ENCODE measurements around the gene CDK15. TPM values are rescaled to one million over a fixed set of nuclear protein-coding genes. Genes with fewer than 3 reads are reported as not detected.

Gene CDK15
- total and polyA plus RNA-seq, 2 experiments from 2014 or later = 0.27 TPM; not detected in 1

- no peak for ATAC-seq
- Histone ChIP-seq H3K79me2 (replicated peaks; ENCODE audit: insufficient read depth) (no peaks in the 10 kb centered on the region), H3K27me3 (ENCODE audit: insufficient read depth) (no peaks in the 10 kb centered on the region), H3F3A (replicated peaks; ENCODE audit: low read depth) (no peaks in the 10 kb centered on the region), H3K27ac (ENCODE audit: low read depth) (no peak overlapping the region), H2AFZ (no peak overlapping the region), H3K4me2 (no peak overlapping the region), H3K4me3 (no peak overlapping the region), H3K36me3 (ENCODE audit: insufficient read depth) (no peaks in the 10 kb centered on the region), H3K4me1 (ENCODE audit: insufficient read depth) (peaks cover 17% of the 10 kb centered on the region), H3K9me2 (ENCODE audit: insufficient read depth) (no peaks in the 10 kb centered on the region), H4K20me1 (replicated peaks; ENCODE audit: insufficient read depth) (no peaks in the 10 kb centered on the region)
- no peaks in the 10 kb centered on the region for H3K9me3 Mint-ChIP-seq
- TF ChIP-seq REST (IDR thresholded peaks at IDR 0.05; ENCODE audit: unreplicated experiment) (no peak), POLR2AphosphoS5 (IDR thresholded peaks at IDR 0.05; ENCODE audit: low read depth) (no peak), EZH2 (IDR thresholded peaks at IDR 0.05; ENCODE audit: low read depth, unreplicated experiment) (no peak), ETS1 (IDR thresholded peaks at IDR 0.05) (no peak), ZNF331 (CRISPR knock-in tag; IDR thresholded peaks at IDR 0.05; ENCODE audit: low read depth) (no peak), ZNF114 (CRISPR knock-in tag; IDR thresholded peaks at IDR 0.05) (no peak), JUNB (IDR thresholded peaks at IDR 0.05; ENCODE audit: unreplicated experiment) (no peak), NANOG (IDR thresholded peaks at IDR 0.05; ENCODE audit: borderline replicate concordance) (no peak), EZH2phosphoT487 (IDR thresholded peaks at IDR 0.05; ENCODE audit: unreplicated experiment) (no peak), CREB1 (CRISPR knock-in tag; IDR thresholded peaks at IDR 0.05; ENCODE audit: low read depth) (no peak), STAT1 (IDR thresholded peaks at IDR 0.05; ENCODE audit: unreplicated experiment) (no peak)
- TF ChIP-seq, protein P1, sequence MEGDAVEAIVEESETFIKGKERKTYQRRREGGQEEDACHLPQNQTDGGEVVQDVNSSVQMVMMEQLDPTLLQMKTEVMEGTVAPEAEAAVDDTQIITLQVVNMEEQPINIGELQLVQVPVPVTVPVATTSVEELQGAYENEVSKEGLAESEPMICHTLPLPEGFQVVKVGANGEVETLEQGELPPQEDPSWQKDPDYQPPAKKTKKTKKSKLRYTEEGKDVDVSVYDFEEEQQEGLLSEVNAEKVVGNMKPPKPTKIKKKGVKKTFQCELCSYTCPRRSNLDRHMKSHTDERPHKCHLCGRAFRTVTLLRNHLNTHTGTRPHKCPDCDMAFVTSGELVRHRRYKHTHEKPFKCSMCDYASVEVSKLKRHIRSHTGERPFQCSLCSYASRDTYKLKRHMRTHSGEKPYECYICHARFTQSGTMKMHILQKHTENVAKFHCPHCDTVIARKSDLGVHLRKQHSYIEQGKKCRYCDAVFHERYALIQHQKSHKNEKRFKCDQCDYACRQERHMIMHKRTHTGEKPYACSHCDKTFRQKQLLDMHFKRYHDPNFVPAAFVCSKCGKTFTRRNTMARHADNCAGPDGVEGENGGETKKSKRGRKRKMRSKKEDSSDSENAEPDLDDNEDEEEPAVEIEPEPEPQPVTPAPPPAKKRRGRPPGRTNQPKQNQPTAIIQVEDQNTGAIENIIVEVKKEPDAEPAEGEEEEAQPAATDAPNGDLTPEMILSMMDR (conservative IDR thresholded peaks at IDR 0.05; ENCODE audit: low read depth in 2 of 2) = no peak
- TF ChIP-seq, protein P2, sequence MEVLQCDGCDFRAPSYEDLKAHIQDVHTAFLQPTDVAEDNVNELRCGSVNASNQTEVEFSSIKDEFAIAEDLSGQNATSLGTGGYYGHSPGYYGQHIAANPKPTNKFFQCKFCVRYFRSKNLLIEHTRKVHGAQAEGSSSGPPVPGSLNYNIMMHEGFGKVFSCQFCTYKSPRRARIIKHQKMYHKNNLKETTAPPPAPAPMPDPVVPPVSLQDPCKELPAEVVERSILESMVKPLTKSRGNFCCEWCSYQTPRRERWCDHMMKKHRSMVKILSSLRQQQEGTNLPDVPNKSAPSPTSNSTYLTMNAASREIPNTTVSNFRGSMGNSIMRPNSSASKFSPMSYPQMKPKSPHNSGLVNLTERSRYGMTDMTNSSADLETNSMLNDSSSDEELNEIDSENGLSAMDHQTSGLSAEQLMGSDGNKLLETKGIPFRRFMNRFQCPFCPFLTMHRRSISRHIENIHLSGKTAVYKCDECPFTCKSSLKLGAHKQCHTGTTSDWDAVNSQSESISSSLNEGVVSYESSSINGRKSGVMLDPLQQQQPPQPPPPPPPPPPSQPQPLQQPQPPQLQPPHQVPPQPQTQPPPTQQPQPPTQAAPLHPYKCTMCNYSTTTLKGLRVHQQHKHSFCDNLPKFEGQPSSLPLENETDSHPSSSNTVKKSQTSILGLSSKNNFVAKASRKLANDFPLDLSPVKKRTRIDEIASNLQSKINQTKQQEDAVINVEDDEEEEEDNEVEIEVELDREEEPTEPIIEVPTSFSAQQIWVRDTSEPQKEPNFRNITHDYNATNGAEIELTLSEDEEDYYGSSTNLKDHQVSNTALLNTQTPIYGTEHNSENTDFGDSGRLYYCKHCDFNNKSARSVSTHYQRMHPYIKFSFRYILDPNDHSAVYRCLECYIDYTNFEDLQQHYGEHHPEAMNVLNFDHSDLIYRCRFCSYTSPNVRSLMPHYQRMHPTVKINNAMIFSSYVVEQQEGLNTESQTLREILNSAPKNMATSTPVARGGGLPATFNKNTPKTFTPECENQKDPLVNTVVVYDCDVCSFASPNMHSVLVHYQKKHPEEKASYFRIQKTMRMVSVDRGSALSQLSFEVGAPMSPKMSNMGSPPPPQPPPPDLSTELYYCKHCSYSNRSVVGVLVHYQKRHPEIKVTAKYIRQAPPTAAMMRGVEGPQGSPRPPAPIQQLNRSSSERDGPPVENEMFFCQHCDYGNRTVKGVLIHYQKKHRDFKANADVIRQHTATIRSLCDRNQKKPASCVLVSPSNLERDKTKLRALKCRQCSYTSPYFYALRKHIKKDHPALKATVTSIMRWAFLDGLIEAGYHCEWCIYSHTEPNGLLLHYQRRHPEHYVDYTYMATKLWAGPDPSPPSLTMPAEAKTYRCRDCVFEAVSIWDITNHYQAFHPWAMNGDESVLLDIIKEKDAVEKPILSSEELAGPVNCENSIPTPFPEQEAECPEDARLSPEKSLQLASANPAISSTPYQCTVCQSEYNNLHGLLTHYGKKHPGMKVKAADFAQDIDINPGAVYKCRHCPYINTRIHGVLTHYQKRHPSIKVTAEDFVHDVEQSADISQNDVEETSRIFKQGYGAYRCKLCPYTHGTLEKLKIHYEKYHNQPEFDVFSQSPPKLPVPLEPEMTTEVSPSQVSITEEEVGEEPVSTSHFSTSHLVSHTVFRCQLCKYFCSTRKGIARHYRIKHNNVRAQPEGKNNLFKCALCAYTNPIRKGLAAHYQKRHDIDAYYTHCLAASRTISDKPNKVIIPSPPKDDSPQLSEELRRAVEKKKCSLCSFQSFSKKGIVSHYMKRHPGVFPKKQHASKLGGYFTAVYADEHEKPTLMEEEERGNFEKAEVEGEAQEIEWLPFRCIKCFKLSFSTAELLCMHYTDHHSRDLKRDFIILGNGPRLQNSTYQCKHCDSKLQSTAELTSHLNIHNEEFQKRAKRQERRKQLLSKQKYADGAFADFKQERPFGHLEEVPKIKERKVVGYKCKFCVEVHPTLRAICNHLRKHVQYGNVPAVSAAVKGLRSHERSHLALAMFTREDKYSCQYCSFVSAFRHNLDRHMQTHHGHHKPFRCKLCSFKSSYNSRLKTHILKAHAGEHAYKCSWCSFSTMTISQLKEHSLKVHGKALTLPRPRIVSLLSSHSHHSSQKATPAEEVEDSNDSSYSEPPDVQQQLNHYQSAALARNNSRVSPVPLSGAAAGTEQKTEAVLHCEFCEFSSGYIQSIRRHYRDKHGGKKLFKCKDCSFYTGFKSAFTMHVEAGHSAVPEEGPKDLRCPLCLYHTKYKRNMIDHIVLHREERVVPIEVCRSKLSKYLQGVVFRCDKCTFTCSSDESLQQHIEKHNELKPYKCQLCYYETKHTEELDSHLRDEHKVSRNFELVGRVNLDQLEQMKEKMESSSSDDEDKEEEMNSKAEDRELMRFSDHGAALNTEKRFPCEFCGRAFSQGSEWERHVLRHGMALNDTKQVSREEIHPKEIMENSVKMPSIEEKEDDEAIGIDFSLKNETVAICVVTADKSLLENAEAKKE (CRISPR knock-in tag; IDR thresholded peaks at IDR 0.05) = no peak
- no peaks in the 10 kb centered on the region for H3K27me3 Mint-ChIP-seq (ENCODE audit: insufficient read depth, low read depth, poor library complexity)
- H3K36me3 Mint-ChIP-seq (ENCODE audit: low read depth) = no peaks in the 10 kb centered on the region
- peaks cover 26% of the 10 kb centered on the region for H3K4me1 Mint-ChIP-seq
- no peak for DNase-seq (ENCODE audit: low spot score)
- H3K27ac Mint-ChIP-seq = no peak overlapping the region
- no peak overlapping the region for H3K4me3 Mint-ChIP-seq
Observed at GRCh38 chr2:201890453-201890852, 84.1 kb downstream of the CDK15 start.
